ENCODE measurements around the gene TUBB6. TPM values are rescaled to one million over a fixed set of nuclear protein-coding genes. Genes with fewer than 3 reads are reported as not detected.
A peak's percentile ranks its signal among the peaks of the same experiment; 100 is the strongest.

Gene TUBB6
- total and polyA plus RNA-seq, 3 donors from 2014 or later, result 47.0 to 84.5 (median 65.1) TPM

GRCh38 chr18:12278741-12279682, 29.0 kb upstream of the TUBB6 start:
- intact Hi-C loops (cut with DNase I; ENCODE audit: low total_unique reads), result no loop called here
- peak overlapping the region; percentile 17 to 27 for H3K4me3 ChIP-seq
- no peaks in the 10 kb centered on the region for H3K9me3 ChIP-seq
- TF ChIP-seq POLR2A (IDR thresholded peaks at IDR 0.05), result peak; percentile 15
- TF ChIP-seq, protein P1, sequence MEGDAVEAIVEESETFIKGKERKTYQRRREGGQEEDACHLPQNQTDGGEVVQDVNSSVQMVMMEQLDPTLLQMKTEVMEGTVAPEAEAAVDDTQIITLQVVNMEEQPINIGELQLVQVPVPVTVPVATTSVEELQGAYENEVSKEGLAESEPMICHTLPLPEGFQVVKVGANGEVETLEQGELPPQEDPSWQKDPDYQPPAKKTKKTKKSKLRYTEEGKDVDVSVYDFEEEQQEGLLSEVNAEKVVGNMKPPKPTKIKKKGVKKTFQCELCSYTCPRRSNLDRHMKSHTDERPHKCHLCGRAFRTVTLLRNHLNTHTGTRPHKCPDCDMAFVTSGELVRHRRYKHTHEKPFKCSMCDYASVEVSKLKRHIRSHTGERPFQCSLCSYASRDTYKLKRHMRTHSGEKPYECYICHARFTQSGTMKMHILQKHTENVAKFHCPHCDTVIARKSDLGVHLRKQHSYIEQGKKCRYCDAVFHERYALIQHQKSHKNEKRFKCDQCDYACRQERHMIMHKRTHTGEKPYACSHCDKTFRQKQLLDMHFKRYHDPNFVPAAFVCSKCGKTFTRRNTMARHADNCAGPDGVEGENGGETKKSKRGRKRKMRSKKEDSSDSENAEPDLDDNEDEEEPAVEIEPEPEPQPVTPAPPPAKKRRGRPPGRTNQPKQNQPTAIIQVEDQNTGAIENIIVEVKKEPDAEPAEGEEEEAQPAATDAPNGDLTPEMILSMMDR (IDR thresholded peaks at IDR 0.05), result peak in 2 of 3 experiments; percentile 16 to 21
- 35 to 54% methylated on average over 25 to 30 of the region's 30 CpGs for WGBS, 2 donors
- no peaks in the 10 kb centered on the region for H3K4me1 ChIP-seq
- H3K27ac ChIP-seq, result peak overlapping the region; percentile 95 to 97
- no peaks in the 10 kb centered on the region for H3K36me3 ChIP-seq (ENCODE audit: low read depth, missing control alignments)
- peak; percentile 78 for DNase-seq
- no peaks in the 10 kb centered on the region for H3K27me3 ChIP-seq

DNA sequence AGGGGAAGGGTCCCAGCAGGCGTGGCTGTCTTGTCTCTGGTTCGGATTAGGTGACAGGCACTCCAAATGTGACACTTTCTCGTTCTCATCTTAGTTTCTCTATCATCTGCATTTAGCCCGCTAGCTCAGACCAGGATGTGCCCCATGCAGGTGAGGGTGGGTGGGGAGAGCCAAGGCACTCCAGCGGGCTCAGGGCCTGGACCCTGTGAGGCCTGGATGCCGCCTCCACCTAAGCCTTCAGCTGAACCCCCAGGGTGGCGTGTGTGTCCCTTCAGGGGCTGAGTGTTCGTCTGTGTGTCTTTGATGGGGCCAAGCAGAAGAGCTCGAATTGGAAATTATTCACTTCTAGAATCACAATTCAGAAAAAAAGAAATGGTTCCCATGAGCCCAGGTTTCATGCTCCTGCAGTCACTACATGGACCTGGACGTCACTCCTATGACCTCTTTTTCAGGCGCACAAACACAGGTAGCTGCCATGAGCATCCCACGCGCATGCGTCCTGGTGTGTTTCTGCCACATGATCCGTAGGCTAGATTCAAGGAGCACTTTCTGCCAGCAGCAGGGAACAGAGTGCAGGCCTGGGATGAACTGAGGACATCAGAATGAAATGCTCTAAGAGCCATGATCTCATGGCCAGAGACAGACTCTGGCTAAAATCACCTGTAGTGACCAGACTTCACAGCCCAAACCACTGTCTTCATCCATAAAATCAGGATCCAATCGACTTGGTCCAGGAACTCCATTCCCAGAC, 28.1 kb upstream of the TUBB6 start:
- intact Hi-C loops (cut with DNase I; ENCODE audit: low total_unique reads), result loop anchor here (10.0 kb wide), 1 partner anchor 375 kb away; the partner anchor contains the start of gene SPIRE1
- Histone ChIP-seq H3K27ac (peak overlapping the region; percentile 95 to 97), H3K27me3 (no peaks in the 10 kb centered on the region), H3K9me3 (no peaks in the 10 kb centered on the region), H3K36me3 (ENCODE audit: low read depth, missing control alignments) (no peaks in the 10 kb centered on the region), H3K4me1 (no peaks in the 10 kb centered on the region), H3K4me3 (peak overlapping the region; percentile 17 to 27)
- no peak for DNase-seq
- TF ChIP-seq, protein P1 (IDR thresholded peaks at IDR 0.05), result no peak
- no peak for TF ChIP-seq POLR2A (IDR thresholded peaks at IDR 0.05)
- 80 to 84% methylated on average over 15 to 16 of the region's 16 CpGs for WGBS, 2 donors

- no peak overlapping the region for H3K27ac ChIP-seq
- no peaks in the 10 kb centered on the region for H3K4me1 ChIP-seq
- intact Hi-C loops (cut with DNase I; ENCODE audit: low total_unique reads), result loop anchor here (10.0 kb wide), 1 partner anchor 373 kb away; the partner anchor contains the start of gene SPIRE1
- 50 to 51% methylated on average over 1 of the region's 1 CpG for WGBS, 2 donors
- no peaks in the 10 kb centered on the region for H3K9me3 ChIP-seq
- no peak for DNase-seq
- TF ChIP-seq, protein P1 (IDR thresholded peaks at IDR 0.05), result no peak
- TF ChIP-seq POLR2A (IDR thresholded peaks at IDR 0.05), result no peak
- no peaks in the 10 kb centered on the region for H3K36me3 ChIP-seq (ENCODE audit: low read depth, missing control alignments)
- no peak overlapping the region for H3K4me3 ChIP-seq
- no peaks in the 10 kb centered on the region for H3K27me3 ChIP-seq
Measured at GRCh38 chr18:12281861-12282260, 26.2 kb upstream of the TUBB6 start.

- TF ChIP-seq, protein P1 (IDR thresholded peaks at IDR 0.05), result no peak
- TF ChIP-seq POLR2A (IDR thresholded peaks at IDR 0.05), result no peak
- no peak overlapping the region for H3K4me3 ChIP-seq
- no peaks in the 10 kb centered on the region for H3K36me3 ChIP-seq (ENCODE audit: low read depth, missing control alignments)
- peaks cover 2% of the 10 kb centered on the region for H3K4me1 ChIP-seq
- DNase-seq, result no peak
- H3K9me3 ChIP-seq, result no peaks in the 10 kb centered on the region
- no peaks in the 10 kb centered on the region for H3K27me3 ChIP-seq
- no peak overlapping the region for H3K27ac ChIP-seq
- intact Hi-C loops (cut with DNase I; ENCODE audit: low total_unique reads), result loop anchor here (10.0 kb wide), 1 partner anchor 372 kb away; the partner anchor contains the start of gene SPIRE1
- WGBS, 2 donors, result 89 to 92% methylated on average over 9 of the region's 9 CpGs
Measured at GRCh38 chr18:12282442-12283039, 25.5 kb upstream of the TUBB6 start.
